ENCODE data around the gene LYST. TPM values are rescaled to one million over a fixed set of nuclear protein-coding genes. Genes with fewer than 3 reads are reported as not detected.

Gene LYST
- total and polyA plus RNA-seq, 2 of the 8 experiments (the other 6 are each of a cell fraction or from before 2014, with no cell fraction given) = 0.29 to 0.58 TPM

DNA sequence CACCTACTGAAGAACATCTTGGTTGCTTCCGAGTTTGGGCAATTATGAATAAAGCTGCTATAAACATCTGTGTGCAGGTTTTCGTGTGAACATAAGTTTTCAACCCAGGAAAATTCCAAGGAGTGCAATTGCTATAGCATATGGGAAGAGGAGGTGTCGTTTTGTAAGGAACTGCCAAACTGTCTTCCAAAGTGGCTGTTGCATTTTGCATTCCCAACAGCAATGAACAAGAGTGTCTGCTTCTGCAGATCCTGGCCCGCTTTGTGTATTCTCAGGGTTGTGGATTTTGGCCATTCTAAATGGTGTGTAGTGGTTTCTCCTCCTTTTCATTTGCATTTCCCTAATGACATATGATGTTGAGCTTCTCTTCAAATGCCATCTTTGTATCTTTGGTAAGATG, 240.9 kb downstream of the LYST start:
- no peak overlapping the region for H3K18ac ChIP-seq (ENCODE audit: extremely low read depth, low read length)
- H2BK20ac ChIP-seq (ENCODE audit: low read length) = no peak overlapping the region
- no peak overlapping the region for H3K27ac ChIP-seq (ENCODE audit: low read depth, low read length)
- H3K9ac ChIP-seq (replicated peaks in 1 of 4; ENCODE audit: extremely low read depth in 1 of 4, low read depth in 3 of 4, low read length in 3 of 4) = no peak overlapping the region
- H3K27me3 ChIP-seq (replicated peaks in 1 of 4; ENCODE audit: control insufficient read depth in 3 of 4, extremely low read depth in 1 of 4, insufficient read depth in 3 of 4, low read length in 3 of 4) = no peaks in the 10 kb centered on the region
- WGBS, 2 experiments (ENCODE audit: extremely low coverage in 1 of 2, insufficient coverage in 1 of 2, insufficient read length in 1 of 2, insufficient replicate concordance in 2 of 2, low coverage in 1 of 2, low lambda C conversion rate in 2 of 2, missing lambda C conversion rate in 1 of 2) = 90% methylated on average over 4 of the region's 4 CpGs; no CpG with 5 or more reads in 1 of the 2 experiments
- FAIRE-seq = no peak
- H2BK12ac ChIP-seq (ENCODE audit: low read depth, low read length) = no peak overlapping the region
- H4K8ac ChIP-seq (ENCODE audit: extremely low read depth, insufficient read depth, low read length) = no peak overlapping the region
- no peak for DNase-seq (ENCODE audit: low read depth in 1 of 2, low spot score in 2 of 2)
- no peak overlapping the region for H2AK5ac ChIP-seq (ENCODE audit: low read depth, low read length)
- H3K23me2 ChIP-seq (ENCODE audit: low read depth, low read length) = no peaks in the 10 kb centered on the region
- no peak overlapping the region for H2BK120ac ChIP-seq (replicated peaks; ENCODE audit: low read depth, low read length)
- no peak overlapping the region for H3K4ac ChIP-seq (replicated peaks; ENCODE audit: insufficient read length, low read depth, low read length)
- no peaks in the 10 kb centered on the region for H3K36me3 ChIP-seq (ENCODE audit: control insufficient read depth in 2 of 4, insufficient read depth in 4 of 4, low read length in 3 of 4)
- H3K4me3 ChIP-seq (ENCODE audit: extremely low read depth in 1 of 4, insufficient read depth in 2 of 4, low read depth in 3 of 4, low read length in 4 of 4) = no peak overlapping the region
- H3K79me2 ChIP-seq (ENCODE audit: control insufficient read depth in 1 of 2, insufficient read depth in 2 of 2, low read length in 2 of 2) = peaks cover 0 to 33% of the 10 kb centered on the region in 2 experiments; a peak in 1 of 4 replicates
- peaks cover 6% of the 10 kb centered on the region for H3K79me1 ChIP-seq (ENCODE audit: low read depth, low read length)
- no peak overlapping the region for H4K5ac ChIP-seq (ENCODE audit: insufficient read length, low read depth, low read length)
- no peak overlapping the region for H4K91ac ChIP-seq (replicated peaks; ENCODE audit: insufficient read length, low read length)
- H2BK15ac ChIP-seq (ENCODE audit: low read length) = no peak overlapping the region
- no peak overlapping the region for H2AFZ ChIP-seq (ENCODE audit: low read length)
- no peak overlapping the region for H3K4me2 ChIP-seq (ENCODE audit: insufficient read depth in 1 of 2, low read depth in 2 of 2, low read length in 2 of 2)
- H2BK5ac ChIP-seq (ENCODE audit: low read depth, low read length) = no peak overlapping the region
- H3K9me3 ChIP-seq (ENCODE audit: insufficient read depth in 2 of 2, low read depth in 1 of 2, low read length in 1 of 2) = no peaks in the 10 kb centered on the region
- ChIA-PET CTCF (ENCODE audit: partially characterized antibody) (interaction anchor here (0.7 to 17.7 kb wide), 5 partner anchors 8 to 71 kb away, joined by 3 to 193 read pairs (median 3); no protein-coding TSS in a partner anchor), POLR2A (ENCODE audit: partially characterized antibody) (interaction anchor here (1.2 kb wide), 1 partner anchor 8 kb away, joined by 3 read pairs; no protein-coding TSS in a partner anchor)
- H3K23ac ChIP-seq (ENCODE audit: insufficient read length) = no peak overlapping the region
- TF ChIP-seq GABPA (IDR thresholded peaks at IDR 0.05; ENCODE audit: borderline replicate concordance, insufficient read depth, low read length) (no peak), SP1 (IDR thresholded peaks at IDR 0.05; ENCODE audit: low read depth, low read length) (no peak), BCL11A (IDR thresholded peaks at IDR 0.05; ENCODE audit: low read depth in 2 of 2, low read length in 2 of 2) (no peak)
- H3K4me1 ChIP-seq (replicated peaks in 1 of 4; ENCODE audit: control insufficient read depth in 3 of 4, insufficient read depth in 4 of 4, low read length in 3 of 4) = peaks cover 4 to 17% (median 13%) of the 10 kb centered on the region in 4 experiments
- peaks cover 0 to 4% of the 10 kb centered on the region in 2 experiments for H4K20me1 ChIP-seq (replicated peaks in 1 of 2; ENCODE audit: control insufficient read depth in 1 of 2, insufficient read depth in 2 of 2, low read length in 2 of 2)
- H3K56ac ChIP-seq (replicated peaks; ENCODE audit: insufficient read length, low read depth, low read length) = no peak overlapping the region
- no peak overlapping the region for H3K14ac ChIP-seq (ENCODE audit: insufficient read length)

All from H1 (cell line).